Fibroblast of gingiva (primary cell): ENCODE results near the gene RPL22.

Experiments used
- DNase-seq: peaks from one replicate; pipeline ENCODE4 v3.0.0-alpha.2; 2011; ENCODE audit warnings: low read depth

RPL22 gene

DNA sequence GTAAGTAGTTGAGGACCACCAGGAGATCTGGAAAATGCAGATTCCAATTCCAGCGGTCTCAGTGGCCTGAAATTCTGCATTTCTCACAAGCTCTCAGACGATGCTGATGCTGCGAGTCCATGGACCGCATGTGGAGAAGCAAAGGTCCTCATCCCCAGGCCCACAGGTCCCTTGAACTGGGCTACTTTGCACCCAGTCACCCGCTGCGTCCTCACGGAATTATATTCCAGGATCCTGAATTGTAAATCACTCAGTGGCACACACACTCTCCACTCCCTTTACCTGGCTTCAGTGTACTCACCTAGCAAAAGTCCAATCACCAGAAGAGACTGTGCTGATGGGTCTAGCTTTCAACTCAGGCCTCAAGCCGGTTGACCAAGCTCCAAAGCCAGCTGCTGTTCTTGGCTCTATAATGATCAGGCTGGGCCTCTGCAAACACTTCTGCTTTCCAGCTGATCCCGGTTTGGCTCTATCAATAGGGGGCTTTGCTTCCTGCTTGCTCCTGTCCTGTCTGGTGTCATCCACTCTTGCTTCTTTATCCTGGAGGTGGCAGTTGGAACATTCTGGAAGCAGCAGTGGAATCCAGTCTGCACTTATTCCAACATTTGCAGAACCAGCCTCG is 904 bp upstream of the RPL22 start:
- no peak for DNase-seq

DNA sequence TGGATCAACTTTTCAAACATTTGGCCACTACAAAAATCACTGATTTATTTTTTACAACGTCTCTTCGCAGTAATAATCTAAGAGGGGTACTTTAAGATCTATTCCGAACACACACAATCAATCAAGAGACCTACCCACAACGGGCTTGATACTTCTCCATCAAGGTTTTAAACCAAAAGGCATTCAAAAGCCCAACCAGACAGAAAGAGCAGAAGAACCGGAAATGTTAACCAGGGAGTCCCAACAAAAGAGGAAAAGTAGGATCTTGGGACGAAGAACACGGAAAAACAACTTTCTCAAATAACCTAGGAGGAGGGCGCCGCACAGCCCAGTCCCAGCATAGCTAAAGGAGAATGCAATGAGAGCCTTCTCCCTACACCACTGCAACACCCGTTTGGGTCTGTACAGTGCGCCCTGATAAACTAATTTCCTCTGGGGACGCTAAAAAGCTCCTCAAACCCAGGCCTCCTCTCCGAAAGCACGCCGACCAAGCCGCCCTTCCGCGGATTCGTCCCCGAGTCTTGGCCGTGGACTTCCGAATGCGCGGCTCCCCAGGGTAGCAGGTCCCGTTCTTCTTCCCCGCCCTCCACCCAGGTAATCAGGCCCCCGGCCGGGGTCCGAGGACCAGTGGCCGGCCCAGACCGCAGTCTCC is 623 bp downstream of the RPL22 start:
- no peak for DNase-seq

DNA sequence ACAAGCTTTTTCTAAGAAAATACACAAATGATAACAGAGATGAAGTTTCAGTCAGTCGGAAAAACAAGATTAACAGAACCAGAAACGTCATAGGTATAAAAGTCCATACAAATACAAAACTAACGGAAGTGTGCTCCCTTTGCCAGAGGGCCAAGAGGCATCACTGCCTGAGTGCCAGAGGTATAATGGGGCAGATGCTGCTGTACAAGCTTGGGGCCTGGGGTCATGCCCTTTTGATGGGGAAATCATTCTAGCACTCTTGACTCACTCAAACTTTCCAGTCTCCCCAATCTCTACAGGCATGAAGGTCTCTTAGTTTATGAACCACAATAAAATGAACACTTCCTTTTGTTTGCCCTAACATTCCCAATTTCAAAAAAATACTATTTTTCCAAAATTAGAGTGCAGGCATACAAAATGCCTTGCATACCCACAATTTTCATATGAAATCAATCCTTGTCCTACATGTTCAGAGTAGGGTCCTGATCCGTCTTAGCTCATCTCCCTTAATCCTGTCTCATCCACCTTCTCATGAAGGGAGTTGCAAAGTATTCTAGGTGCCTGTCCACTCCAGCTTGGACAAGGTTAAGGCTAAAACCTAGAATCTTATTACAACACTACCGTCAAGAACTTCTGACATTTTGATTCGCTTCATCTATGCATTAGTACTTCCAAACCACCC is 1.5 kb downstream of the RPL22 start:
- no peak for DNase-seq

DNA sequence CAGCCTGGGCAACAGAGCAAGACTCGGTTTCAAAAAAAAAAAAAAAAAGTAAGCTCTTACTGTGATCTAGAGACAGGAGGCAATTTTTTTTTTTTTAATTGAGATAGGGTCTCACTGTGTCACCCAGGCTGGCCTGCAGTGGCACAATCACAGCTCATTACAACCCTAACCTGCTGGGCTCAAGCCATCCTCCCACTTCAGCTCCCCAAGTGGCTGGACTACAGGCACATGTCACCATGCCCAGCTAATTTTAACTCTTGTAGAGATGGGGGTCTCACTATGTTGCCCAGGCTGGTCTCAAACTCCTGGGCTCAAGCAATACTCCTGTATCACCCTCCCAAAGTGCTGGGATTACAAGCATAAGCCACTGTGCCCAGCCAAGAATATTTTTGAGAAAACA is 7.4 kb downstream of the RPL22 start:
- DNase-seq, result no peak

DNA sequence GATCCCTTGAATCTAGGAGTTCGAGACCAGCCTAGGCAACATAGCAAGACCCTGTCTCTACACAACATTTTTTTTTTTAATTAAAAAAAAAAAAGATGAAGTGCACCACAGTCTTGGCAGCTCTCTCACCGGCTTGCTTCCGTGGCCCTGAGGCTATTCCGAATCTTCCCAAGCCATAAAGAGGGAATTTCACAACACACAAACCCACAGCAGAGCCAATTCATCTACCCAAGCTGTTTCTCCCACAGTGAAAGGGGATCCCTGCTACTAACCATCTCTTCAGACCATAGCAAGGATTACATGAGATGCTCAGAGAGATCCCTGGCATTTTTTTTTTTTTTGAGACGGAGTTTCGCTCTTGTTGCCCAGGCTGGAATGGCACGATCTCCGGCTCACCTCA is 10.9 kb downstream of the RPL22 start:
- peak; percentile 55 for DNase-seq

DNA sequence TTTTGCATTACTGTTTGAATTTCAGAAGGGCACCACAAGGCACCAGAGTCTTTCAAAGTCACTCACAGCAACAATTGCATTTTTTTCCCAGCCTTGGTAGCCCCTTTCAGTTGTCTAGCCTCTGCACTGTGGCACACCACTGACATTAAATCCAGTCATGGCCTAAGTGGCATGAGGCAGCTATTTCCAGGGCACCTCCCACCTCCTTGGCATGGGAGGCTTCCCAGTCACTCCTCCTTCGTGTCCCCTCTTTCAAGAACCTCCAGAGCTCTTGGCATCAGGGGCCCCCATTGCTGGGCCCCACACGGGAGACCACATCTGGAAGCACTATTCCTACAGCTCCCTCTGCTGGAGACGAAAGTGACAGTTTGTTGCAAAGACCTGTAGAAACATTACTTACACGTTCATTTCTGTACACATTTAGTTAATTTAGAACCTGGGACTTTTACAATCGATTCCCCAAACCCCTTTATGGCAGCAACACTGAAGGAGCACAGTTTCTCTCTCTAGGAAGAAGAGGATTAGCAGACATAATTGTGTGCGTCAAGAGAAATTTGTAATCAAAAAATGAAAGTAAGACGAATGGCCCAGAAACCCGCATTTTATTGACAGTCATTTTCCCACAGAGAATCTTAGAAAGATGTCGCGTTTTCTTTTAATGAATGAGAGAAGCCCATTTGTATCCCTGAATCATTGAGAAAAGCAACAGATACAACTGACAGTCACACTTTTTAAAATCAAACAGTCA is 13.6 kb downstream of the RPL22 start:
- no peak for DNase-seq

DNA sequence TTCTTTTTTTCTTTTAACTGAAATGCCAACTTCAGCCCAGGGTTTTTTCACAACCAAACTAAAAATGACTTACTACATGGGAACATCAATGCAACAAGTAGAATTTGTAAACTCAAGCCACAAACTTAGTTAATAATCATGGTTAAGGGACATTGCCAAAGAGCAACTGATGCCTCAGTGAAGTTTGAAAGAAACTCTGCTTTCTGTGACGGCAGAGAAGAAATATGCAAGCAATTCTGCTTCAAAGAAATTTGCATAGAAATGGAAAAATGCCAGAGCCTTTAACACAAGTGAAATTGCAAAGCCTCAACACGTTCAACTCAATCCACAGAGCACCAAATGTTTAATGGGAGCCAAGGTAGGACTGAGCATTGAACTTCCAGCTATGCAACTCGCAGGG is 14.2 kb downstream of the RPL22 start:
- DNase-seq, result peak; percentile 91

DNA sequence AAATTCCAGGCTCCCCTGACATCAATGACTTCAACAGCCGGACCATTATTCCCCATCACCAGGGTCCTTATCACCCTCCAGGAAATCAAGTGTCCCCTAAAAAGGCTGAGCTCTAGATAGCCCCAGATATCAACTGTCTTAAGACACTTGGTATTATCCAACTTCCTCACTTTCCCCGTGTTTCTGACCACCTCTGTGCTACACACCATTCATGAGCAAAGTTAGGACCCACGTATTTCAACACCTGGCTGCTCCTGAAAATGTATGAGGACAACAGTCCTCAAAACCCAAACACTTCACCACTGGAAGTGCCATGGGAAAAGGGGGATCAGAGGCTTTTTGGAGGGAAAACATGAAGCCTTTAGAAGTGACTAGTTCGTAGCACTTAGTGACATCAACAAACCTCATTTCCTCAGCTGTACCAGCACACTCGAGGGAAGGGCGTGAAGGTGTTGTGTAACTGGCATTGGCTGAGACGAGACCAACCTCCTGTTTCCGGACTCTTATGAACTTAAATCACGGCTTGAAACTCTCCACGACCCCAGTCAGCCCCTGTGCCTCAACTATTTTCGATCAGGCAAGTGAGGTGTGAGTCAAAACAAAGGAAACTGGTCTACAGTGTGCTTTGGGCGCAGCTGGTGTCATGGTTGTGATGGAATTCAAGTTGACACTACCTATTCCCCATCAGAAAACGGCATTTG is 15.2 kb downstream of the RPL22 start:
- DNase-seq, result no peak

DNA sequence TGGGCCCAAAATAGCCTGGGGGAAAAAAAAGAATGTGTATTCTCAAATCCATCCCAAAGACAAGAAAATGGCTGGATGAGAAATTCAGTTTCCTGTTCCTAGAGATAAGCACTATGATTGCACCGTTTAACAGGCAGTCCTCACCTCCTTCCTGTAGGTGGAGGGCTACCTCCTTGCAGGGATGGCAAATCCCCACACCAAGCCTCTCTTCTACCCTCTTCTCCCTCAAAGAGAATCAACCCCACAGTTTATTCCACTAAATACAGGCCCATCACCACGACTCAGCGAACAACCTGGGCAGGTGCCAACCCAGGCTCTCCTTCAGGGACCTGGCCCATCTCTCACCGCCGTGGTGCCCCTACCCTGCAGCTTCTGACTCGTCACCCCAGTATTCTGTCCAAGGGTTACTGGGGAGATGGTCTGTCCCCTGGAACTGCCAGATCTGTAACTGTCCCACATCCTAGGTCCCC is 15.8 kb downstream of the RPL22 start:
- DNase-seq, result no peak

DNA sequence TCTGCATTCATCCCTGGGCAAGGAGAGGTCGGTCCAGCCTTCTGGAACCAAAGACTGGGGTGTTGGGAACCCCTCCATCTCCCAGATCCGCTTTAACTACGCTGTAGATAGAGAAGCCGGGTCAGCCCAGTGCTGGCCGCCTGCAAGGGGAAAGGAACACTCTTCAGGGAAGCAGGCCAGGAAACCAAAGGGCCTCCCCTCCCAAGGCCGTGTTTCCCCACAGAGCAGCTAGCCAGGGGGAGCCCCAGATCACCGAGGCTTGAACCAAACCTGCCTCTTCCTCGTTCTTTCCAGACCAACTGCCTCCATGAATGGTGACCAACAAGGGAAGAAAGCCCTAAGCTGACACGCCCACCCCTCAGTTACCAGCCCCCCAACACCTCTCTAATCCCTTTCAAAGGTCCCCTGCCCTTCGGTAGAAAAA is 18.0 kb downstream of the RPL22 start:
- no peak for DNase-seq

DNA sequence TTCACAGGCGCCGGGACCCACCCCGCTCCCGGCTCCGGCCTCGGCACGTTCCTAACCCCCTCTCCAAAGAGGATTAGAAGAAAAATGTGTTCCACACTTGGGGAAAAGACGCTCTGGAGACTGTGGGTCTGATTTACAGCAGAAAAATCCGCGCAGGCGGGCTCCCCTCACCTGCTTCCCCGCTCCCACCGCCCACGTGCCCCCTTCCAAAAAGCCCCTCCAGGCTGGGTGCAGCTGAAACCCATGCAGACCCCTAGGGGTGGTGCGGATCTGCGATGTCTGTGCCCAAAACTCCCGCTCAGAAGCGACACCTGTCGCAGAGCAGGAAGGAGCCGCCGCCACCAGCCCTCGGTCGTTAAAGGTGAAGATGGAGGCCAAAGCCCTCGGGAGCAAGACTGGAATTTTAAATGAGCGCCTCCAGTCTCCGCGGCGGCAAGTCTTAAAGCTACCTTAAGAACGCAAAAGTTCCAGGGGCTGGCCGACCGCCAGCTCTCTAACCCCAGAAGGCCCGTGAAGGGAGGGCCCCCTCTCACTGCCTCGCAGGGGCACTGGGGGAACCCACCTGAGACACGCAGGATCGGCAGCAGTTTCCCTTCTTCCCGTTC is 18.6 kb downstream of the RPL22 start:
- no peak for DNase-seq

DNA sequence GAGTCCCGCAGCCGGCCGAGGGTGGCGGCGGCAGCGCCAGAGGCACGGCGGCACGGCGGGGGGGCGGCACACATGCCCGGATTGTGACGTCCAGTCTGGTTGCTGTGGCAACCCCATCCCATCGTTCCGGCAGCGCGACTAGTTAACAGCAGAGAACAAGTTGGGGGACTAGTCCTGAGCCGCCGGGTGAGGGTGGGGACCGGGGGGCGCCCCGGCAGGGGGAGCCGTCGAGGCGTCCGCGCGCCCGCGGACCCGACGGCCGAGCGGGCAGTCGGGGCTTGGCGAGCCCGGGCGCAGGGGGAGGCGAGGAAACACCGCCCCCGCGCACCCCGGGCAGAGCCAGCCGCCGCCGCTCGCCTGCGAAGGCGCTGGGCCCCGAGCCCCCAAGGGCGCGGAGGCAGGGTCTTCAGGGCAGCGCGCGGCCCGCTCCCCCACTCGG is 19.1 kb downstream of the RPL22 start, which contains the start of gene CHD5:
CHD5 (minus strand) TSS at position 54 of the 439 bp plus-strand sequence. CDS start 298 bp downstream, outside the sequence.
- DNase-seq, result no peak

DNA sequence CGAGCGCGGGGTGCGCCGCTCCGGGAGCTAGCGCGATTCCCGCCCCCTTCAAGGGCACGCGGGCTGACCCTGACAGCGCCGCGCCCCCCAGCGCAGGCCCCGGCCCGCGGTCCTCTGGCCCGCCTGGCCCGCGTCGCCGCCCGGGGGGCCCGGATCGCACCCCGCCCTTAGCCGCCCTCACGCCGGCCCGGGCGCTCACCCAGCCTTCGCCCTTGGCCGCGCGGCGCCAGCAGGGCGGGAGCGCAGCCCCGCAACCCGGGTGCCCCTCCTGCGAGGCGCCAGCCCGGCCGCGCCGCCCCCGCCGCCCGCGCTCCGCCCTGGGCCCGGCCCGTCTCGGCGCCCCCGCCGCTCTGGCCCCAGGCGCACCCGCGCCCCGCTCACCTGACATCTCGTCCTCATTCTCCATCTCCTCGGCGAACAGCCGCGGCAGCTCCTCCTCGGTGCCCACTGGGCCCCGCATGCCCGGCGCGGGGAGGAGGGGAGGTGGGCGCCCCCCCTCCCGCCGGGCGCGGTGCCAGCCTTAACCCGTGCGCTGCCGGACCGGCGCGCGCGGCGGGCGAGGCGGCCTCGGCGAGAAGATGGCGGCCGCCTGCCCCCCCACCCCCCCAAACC is 19.7 kb downstream of the RPL22 start:
- no peak for DNase-seq

DNA sequence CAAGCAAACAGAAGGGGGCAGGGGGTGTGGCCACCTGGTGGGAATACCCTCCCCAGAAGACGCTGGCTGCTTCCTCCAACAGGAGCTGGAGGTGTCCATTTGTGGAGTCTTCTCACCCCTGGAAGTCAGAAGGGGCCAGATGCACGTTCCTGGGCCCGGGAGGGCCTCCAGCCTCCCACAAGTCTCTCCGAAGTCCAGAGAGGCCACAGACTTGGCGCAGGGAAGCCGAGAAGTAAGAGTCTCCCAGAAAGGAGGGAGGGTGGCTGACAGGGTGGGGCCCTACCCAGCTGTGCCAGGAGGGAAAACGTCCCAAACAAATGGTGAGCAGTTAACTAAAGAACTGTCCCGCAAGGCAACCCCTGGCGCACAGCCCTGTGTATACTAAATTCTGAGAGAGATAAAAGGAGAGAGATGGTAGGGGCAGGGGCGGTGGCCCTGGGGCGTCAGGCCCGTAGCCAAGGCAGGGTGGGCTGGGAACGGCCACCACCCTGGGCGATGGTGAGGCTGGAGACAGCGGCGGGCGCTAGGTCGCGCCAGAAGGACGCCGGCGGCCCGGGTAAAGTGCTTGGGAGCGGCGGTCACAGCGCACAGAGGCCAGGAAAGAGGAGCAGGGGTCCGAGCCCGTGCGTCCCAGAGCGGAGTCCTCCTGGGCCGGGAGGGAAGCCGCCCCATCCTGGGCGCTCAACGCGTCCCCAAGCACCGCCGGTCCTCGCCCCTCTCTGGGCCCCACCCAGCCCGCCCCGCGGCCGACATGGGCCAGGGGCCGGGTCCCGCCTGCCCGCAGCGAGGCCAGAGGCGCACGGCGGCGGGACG is 20.4 kb downstream of the RPL22 start:
- DNase-seq, result no peak

DNA sequence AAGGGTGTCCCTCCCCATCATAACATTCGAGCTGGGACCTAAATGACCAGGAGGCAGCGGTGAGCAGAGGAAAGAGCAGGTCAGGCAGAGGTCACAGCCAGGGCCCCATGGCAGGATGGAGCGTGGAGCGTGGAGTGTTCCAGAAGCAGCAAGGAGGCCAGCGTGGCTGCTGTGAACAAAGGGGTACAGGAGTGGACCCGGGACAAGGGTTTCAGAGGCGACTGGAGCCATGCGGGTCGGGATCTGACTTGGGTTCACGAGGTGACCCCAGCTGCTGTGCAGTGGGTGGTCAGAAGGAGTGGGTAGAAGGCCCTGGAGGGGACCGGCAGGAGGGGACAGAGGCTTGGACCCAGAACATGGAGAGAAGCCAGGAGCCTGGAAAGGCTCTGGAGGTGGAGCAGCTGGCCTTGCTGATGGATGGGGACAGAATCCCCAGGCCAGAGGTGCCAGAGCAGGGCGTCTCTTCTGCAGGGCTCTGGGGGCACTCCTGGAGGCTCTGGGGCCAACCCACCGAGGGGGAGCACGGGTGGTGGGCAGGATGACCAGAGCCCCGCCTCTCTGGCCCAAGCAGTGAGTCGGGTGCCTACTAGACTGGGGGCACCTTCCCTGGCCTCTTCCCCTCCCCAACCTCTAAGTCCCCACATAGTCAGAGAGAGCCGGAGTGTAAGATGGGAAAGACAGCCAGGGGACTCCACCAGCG is 21.6 kb downstream of the RPL22 start:
- DNase-seq, result no peak

DNA sequence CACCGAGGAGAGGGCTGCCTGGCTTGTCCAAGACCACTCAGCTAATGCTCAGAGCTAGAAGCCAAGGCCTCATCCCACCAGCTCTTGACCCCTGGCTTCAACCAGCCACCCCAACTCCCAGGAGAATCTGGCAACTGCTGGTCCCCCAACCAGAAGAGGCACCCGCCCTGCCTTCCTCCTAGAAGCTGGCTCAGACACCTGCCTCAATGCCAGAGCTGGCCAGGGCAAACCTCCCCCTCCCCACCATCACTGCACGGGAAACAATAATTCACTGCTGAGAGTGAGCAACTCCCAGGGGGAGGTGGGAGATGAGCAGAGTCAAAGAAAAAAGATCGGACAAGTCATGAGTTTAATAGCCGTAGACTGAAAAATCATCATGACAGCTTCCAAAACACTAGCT is 22.6 kb downstream of the RPL22 start:
- no peak for DNase-seq

DNA sequence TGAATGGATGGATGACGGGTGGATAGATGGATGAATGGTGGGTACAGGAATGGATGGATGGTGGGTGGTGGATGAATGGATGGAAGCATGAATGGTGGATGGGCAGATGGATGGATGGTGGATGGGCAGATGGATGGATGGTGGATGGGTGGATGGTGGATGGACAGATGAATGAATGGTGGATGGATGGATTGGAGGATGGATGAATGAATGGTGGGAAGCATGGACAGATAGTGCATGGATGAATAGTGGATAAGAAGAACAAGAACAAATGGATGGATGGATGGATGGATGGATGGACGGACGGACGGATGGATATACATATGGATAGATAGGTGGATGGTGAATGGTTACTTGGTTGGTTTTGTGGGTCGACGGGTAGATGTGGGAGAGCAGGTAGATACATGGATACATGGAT is 24.0 kb downstream of the RPL22 start:
- DNase-seq, result no peak

DNA sequence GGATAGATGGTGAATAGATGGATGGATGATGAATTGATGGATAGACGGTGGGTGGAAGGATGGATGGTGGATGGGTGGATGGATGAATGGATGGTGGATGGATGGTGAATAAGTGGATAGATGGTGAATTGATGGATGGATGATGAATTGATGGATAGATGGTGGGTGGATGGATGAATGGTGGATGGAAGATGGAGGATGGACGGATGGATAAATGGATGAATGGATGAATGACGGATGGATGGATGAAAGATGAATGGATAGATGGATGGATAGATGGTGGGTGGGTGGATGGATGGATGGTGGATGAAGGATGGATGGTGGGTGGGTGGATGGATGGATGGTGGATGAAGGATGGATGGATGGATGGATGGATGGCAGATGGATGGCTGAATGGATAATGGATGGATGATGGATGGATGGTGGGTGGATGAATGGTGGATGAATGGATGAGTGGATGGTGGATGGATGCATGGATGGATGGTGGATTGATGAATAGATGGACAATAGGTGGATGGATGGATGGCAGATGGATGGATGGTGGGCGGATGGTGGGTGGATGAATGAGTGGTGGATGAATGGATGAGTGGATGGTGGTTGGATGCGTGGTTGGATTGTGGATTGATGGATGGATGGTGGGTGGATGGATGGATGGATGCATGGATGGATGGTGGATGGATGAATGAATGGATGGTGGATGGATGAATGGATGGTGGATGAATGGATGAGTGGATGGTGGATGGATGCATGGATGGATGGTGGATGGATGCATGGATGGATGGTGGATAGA is 24.6 kb downstream of the RPL22 start:
- no peak for DNase-seq

DNA sequence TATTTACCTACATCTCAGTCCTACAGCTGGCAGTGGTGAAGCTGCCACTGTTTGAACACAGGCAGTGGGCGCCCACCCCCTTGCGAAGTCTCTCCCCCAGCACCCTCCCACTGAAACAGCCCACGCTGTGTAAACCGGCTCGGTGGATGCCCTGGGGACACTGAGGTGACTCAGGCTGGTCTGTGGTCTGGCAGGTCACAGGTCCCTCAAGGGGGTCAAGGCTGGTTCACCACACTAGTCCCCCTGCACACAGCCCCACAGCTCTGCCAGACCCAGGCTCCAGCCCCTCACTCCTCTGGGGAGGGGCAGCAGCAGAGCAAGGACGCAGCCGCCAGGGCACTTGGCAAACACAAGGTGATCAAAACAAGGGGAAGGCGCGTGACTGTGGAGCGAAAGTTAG is 26.8 kb downstream of the RPL22 start:
- no peak for DNase-seq
